ENCODE measurements around the gene LRRC28.

LRRC28 gene

DNA sequence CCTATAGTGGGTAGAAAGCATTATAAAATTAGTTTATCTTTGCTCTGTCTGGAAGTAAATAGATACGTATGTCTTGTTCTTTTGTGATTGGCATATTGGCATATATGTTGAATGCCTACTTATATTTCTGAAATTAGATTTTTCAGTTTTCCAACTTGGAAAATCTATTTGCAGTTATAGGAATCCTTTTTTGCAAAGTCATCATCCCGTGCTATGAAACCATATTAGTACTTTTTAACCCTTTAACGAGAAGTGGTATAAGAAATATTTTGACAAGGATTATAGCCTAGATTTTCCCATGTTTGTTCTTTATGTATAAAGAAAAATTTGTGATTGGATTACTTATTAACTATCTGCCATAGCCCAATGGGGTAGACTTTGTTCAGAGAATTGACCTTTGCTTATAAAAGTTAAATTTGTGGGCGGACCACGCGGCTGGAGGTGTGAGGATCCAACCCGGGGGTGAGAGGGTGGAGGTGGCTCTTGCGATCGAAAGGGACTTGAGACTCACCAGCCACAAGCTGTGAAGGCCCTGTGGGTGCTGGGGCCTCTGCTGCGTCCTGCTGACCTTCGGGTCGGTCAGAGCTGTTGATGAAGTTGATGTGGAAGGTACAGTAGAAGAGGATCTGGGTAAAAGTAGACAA lies 5.9 kb downstream of the LRRC28 start:
- no peak for DNase-seq (ENCODE audit: low read depth, low spot score)
- no peak overlapping the region for H3K4me3 ChIP-seq (ENCODE audit: low read depth, low read length)
- in situ Hi-C loops (cut with HindIII; ENCODE audit: low sequenced_read_pairs), result no loop called here
- TF ChIP-seq, protein P1, sequence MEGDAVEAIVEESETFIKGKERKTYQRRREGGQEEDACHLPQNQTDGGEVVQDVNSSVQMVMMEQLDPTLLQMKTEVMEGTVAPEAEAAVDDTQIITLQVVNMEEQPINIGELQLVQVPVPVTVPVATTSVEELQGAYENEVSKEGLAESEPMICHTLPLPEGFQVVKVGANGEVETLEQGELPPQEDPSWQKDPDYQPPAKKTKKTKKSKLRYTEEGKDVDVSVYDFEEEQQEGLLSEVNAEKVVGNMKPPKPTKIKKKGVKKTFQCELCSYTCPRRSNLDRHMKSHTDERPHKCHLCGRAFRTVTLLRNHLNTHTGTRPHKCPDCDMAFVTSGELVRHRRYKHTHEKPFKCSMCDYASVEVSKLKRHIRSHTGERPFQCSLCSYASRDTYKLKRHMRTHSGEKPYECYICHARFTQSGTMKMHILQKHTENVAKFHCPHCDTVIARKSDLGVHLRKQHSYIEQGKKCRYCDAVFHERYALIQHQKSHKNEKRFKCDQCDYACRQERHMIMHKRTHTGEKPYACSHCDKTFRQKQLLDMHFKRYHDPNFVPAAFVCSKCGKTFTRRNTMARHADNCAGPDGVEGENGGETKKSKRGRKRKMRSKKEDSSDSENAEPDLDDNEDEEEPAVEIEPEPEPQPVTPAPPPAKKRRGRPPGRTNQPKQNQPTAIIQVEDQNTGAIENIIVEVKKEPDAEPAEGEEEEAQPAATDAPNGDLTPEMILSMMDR (IDR thresholded peaks at IDR 0.05; ENCODE audit: low read depth, low read length), result no peak

DNA sequence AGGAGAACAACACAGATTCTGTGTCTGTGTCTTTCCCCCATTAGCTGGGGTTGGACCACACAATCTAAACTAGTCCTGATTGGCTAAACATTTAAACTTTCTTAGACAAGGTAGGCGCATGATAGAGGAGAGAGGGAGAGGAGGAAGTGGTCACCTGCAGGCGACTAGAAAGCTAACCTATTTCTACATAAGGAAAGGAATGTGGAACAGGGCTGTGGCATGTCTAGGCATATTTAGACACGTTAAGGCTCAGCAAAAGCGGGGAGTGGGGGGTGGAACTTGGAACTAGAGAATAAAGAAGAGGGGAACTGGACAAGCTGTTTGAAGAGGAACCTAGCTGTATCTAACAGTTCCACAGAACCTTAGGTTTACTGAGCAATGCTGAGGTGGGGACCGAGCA lies 12.8 kb downstream of the LRRC28 start:
- in situ Hi-C loops (cut with HindIII; ENCODE audit: low sequenced_read_pairs), result no loop called here
- no peak overlapping the region for H3K4me3 ChIP-seq (ENCODE audit: low read depth, low read length)
- TF ChIP-seq, protein P1 (IDR thresholded peaks at IDR 0.05; ENCODE audit: low read depth, low read length), result no peak
- no peak for DNase-seq (ENCODE audit: low read depth, low spot score)

DNA sequence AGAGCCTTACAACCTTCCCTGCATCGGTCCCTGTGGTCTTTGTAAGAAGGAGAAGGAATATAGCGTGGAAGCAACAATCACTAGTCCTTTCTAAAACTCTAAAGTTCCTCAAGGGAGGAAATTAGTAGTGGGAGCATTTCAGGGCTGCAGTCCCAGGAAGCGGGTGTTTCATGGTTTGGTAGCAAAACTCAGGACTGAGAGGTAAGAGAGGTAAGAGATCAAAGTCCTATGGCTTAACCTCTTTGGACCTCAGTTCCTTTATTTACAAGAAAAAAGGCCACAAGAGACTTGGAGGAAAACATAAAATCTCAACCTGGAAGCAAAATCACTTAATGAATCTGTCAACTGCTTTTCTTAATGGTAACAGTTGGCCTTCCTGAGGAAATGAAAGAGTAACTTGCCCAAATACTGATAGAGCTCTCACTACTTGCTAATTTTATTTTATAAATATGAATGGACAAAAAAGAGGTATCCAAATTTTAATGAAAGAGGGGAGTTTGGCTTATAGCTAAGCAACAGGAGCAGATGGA lies 14.3 kb downstream of the LRRC28 start:
- in situ Hi-C loops (cut with HindIII; ENCODE audit: low sequenced_read_pairs), result no loop called here
- no peak for DNase-seq (ENCODE audit: low read depth, low spot score)
- TF ChIP-seq, protein P1 (IDR thresholded peaks at IDR 0.05; ENCODE audit: low read depth, low read length), result no peak
- H3K4me3 ChIP-seq (ENCODE audit: low read depth, low read length), result no peak overlapping the region

DNA sequence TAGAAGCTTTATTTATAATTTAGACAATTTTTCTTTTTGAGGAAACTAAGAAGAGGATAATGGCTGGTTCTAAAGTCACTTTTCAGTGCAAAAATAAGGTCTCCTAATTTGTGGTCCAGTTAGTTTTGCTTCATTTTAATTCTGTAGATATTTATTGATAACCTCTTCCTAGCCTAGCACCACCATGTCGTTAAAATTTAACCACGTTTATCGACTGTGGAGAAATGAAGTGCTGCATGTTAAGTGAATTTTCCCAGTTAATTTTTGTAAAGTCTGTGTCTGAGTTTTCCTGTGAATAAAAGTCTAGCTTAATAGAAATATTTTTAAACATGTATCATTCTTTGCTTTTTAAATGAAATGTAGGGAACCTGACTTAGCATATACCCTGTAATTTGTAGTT lies 16.7 kb downstream of the LRRC28 start:
- H3K4me3 ChIP-seq (ENCODE audit: low read depth, low read length), result no peak overlapping the region
- DNase-seq (ENCODE audit: low read depth, low spot score), result no peak
- in situ Hi-C loops (cut with HindIII; ENCODE audit: low sequenced_read_pairs), result no loop called here
- TF ChIP-seq, protein P1 (IDR thresholded peaks at IDR 0.05; ENCODE audit: low read depth, low read length), result no peak

DNA sequence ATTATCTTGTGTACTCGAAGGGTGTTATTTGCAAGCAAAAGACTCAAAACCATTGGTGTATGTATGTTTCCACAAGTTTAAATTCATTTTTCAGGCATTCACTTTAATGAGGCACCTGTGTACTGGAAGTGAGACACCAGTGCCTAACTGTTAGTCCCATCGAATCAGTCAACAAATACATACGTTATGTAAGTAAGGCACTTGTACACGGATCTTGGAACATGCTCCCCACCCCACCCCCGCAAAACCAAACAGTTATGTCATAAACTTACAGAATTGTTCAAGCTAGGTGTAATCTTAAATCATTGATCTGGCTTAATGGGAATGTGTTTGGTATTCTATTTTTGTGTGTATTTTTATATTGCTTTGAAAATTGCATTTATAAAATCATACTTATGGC lies 17.1 kb downstream of the LRRC28 start:
- TF ChIP-seq, protein P1 (IDR thresholded peaks at IDR 0.05; ENCODE audit: low read depth, low read length), result no peak

DNA sequence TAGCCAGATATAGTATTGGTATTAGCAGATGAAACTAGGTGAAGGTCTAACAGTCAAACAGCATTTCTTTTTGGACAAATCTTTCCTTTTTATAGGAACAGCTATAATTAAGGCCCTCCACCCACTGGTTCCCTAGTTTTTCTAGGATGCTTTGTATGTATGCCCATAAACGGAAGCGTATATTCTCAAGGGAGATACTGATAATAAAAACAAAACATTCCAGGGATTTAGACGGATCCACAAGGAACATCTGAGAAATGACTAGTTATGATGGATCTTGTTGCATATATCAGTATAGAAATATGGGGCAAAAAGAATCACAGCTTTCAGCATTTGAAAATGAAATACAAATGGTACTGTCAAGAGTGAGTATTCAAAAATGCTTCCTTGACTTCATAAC lies 22.5 kb downstream of the LRRC28 start:
- TF ChIP-seq, protein P1 (IDR thresholded peaks at IDR 0.05; ENCODE audit: low read depth, low read length), result no peak
- in situ Hi-C loops (cut with HindIII; ENCODE audit: low sequenced_read_pairs), result no loop called here
- no peak overlapping the region for H3K4me3 ChIP-seq (ENCODE audit: low read depth, low read length)
- DNase-seq (ENCODE audit: low read depth, low spot score), result no peak

More for the DNA sequence above, 17.1 kb downstream of the LRRC28 start:
- H3K4me3 ChIP-seq (ENCODE audit: low read depth, low read length), result no peak overlapping the region
- in situ Hi-C loops (cut with HindIII; ENCODE audit: low sequenced_read_pairs), result no loop called here
- no peak for DNase-seq (ENCODE audit: low read depth, low spot score)
